NCI-H2196 treated with DMSO at 0.1 percent for 48 hours (cell line): ENCODE data around the gene KCNT2.

Experiments used
- DNase-seq: peaks from one replicate; lab custom pipeline; 2025; ENCODE audit not compliant: unreplicated experiment; lab: John Stamatoyannopoulos, UW

Gene KCNT2

GRCh38 chr1:196214866-196215265, 393.4 kb downstream of the KCNT2 start:
- DNase-seq: no peak

GRCh38 chr1:196209983-196210382, 398.3 kb downstream of the KCNT2 start:
- DNase-seq: no peak

GRCh38 chr1:196209265-196209664, 399.0 kb downstream of the KCNT2 start:
- DNase-seq: no peak

GRCh38 chr1:196207612-196208217, 400.5 kb downstream of the KCNT2 start:
- DNase-seq: no peak

- DNase-seq: no peak
Observed at GRCh38 chr1:196205882-196206281, 402.4 kb downstream of the KCNT2 start.

- DNase-seq: no peak
Observed at GRCh38 chr1:196196486-196196885, 411.8 kb downstream of the KCNT2 start.

GRCh38 chr1:196193896-196194559, 414.2 kb downstream of the KCNT2 start:
- no peak for DNase-seq

- no peak for DNase-seq
Observed at GRCh38 chr1:196183941-196184340, 424.3 kb downstream of the KCNT2 start.

- no peak for DNase-seq
Observed at GRCh38 chr1:196181594-196181878, 426.7 kb downstream of the KCNT2 start.

GRCh38 chr1:196180847-196181593, 427.2 kb downstream of the KCNT2 start:
- DNase-seq: no peak

- no peak for DNase-seq
Observed at GRCh38 chr1:196178083-196178635, 430.1 kb downstream of the KCNT2 start.
